GM12878 (cell line): ENCODE data around the gene KRTAP10-3. TPM values are rescaled to one million over a fixed set of nuclear protein-coding genes. Genes with fewer than 3 reads are reported as not detected.

ENCODE experiments used
- ATAC-seq: fragments of 200-7000 bp; cut with Tn5 transposase; 3 replicates; pipeline ENCODE4 v1.9.1; 2020; ENCODE audit warnings: mild to moderate bottlenecking, moderate library complexity
- BruUV-seq: library from RNA; stranded (reverse); fragments of 400-500 nt; replicated peaks from 2 replicates; lab custom pipeline; 2021; lab: Mats Ljungman, UMichigan
- CTCF ChIA-PET: fragments of 300-600 bp; sonication (Branson Sonifier 250); formaldehyde crosslinking; extraction: SDS; loops from one replicate; lab custom pipeline; 2021; ENCODE audit warnings: inconsistent platforms; lab: Yijun Ruan, JAX
- POLR2A ChIA-PET: fragments of 350-600 bp; formaldehyde crosslinking; extraction: SDS; loops from one replicate; lab custom pipeline; 2021; ENCODE audit warnings: inconsistent platforms; lab: Charles Lee
- RAD21 ChIA-PET: fragments of 300-600 bp; sonication (Branson Sonifier 250); formaldehyde crosslinking; loops from one replicate; lab custom pipeline; 2023; ENCODE audit warnings: antibody characterized with exemption; ENCODE audit not compliant: unreplicated experiment; lab: Charles Lee
- SMC1A ChIA-PET: fragments of 300-600 bp; sonication (Branson Sonifier 250); formaldehyde crosslinking; loops from one replicate; lab custom pipeline; 2023; ENCODE audit not compliant: unreplicated experiment, uncharacterized antibody; lab: Charles Lee
- DNase-seq: peaks from one replicate; pipeline ENCODE4 v3.0.0-alpha.2; 2011; ENCODE audit warnings: low read depth, low spot score
- FAIRE-seq: peaks from 3 replicates; lab custom pipeline; 2011; peaks lifted over from hg19 to GRCh38; lab: Jason Lieb, UNC
- H2AFZ ChIP-seq: 2 replicates; pipeline ENCODE4 v1.6.0; 2011; ENCODE audit warnings: low read depth, low read length, control low read depth; ENCODE audit not compliant: control insufficient read depth
- H3K27ac ChIP-seq: 2 replicates; pipeline ENCODE4 v1.5.1; 2011; ENCODE audit warnings: control low read depth; ENCODE audit not compliant: control insufficient read depth, insufficient read depth
- H3K27me3 ChIP-seq, 2 experiments: replicated peaks in 1 of 2; 2 replicates each; pipeline versions ENCODE4 v1.6.0 to v1.6.1; 2011; ENCODE audit warnings: low read length in 1 of 2; ENCODE audit not compliant: control insufficient read depth in 2 of 2, insufficient read depth in 2 of 2
- H3K36me3 ChIP-seq, 2 experiments: 2 replicates each; pipeline ENCODE4 v1.5.1; 2011; ENCODE audit warnings: low read length in 1 of 2; ENCODE audit not compliant: control insufficient read depth in 2 of 2, insufficient read depth in 2 of 2
- H3K4me1 ChIP-seq: 2 replicates; pipeline ENCODE4 v1.6.1; 2011; ENCODE audit warnings: mild to moderate bottlenecking, low read length, moderate library complexity, mixed read lengths; ENCODE audit not compliant: control insufficient read depth, insufficient read depth
- H3K4me2 ChIP-seq: 2 replicates; pipeline ENCODE4 v1.6.0; 2011; ENCODE audit warnings: control low read depth; ENCODE audit not compliant: control insufficient read depth, insufficient read depth
- H3K4me3 ChIP-seq: fragments of 200-600 bp; sonication (generic); 2 replicates; pipeline ENCODE4 v1.5.1; 2016
- H3K79me2 ChIP-seq: 2 replicates; pipeline ENCODE4 v1.6.0; 2011; ENCODE audit warnings: low read length; ENCODE audit not compliant: control insufficient read depth, insufficient read depth
- H3K9ac ChIP-seq: 2 replicates; pipeline ENCODE4 v1.8.0; 2011; ENCODE audit warnings: low read length, control low read depth, mixed read lengths; ENCODE audit not compliant: control insufficient read depth, insufficient read depth
- H3K9me3 ChIP-seq: replicated peaks from 3 replicates; pipeline ENCODE4 v1.5.1; 2011; ENCODE audit warnings: mild to moderate bottlenecking, low read length; ENCODE audit not compliant: control insufficient read depth, insufficient read depth
- H4K20me1 ChIP-seq: 2 replicates; pipeline ENCODE4 v1.6.0; 2011; ENCODE audit not compliant: control insufficient read depth, insufficient read depth
- REST ChIP-seq: IDR thresholded peaks from 2 replicates; pipeline ENCODE4 v1.6.1; 2012; ENCODE audit warnings: mild to moderate bottlenecking, low read depth, low read length
- STAT3 ChIP-seq: IDR thresholded peaks from 2 replicates; pipeline ENCODE4 v1.6.1; 2011; ENCODE audit warnings: low read depth, low read length, improper control_type of control experiment
- WGBS: methylation state at CpG from one replicate; pipeline ENCODE4 v1.1.6; 2016; ENCODE audit warnings: low lambda C conversion rate; ENCODE audit not compliant: insufficient replicate concordance, insufficient coverage; ENCODE audit errors: missing lambda C conversion rate; 5-methylcytosine and 5-hydroxymethylcytosine counted together
- in situ Hi-C: fragments of 300-500 bp; cut with MboI; formaldehyde crosslinking; loops from 9 replicates; pipeline ENCODE4 v1.14.3; 2018; ENCODE audit warnings: mixed read lengths
- intact Hi-C: fragments of 100-400 bp; cut with micrococcal nuclease; formaldehyde crosslinking; loops from one replicate; pipeline ENCODE4 v1.14.2; 2022; ENCODE audit not compliant: unreplicated experiment
- polyA plus RNA-seq, 11 experiments: library from polyadenylated mRNA; depleted of rRNA in 4 of 11; unstranded in 6 of 11; stranded (reverse) in 5 of 11; fragments of >200 nt; fragmentation: Nextera tagmentation in 4 of 11; fragmentation: Illumina TruSeq in 1 of 11; extraction: Ambion mirVana in 4 of 11; extraction: Trizol in 1 of 11; gene quantifications; 1 replicate in 1 of 11; 2 replicates in 10 of 11; pipeline versions ENCODE4 v1.2.1 to v1.2.3, GENCODE V29; 2011 to 2016; ENCODE audit warnings: inconsistent platforms in 2 of 11, missing spikeins in 2 of 11, low read depth in 1 of 11
- total RNA-seq, 4 experiments: library from RNA; depleted of rRNA in 3 of 4; stranded (reverse); fragments of >200 nt in 3 of 4; fragmentation: Illumina TruSeq in 1 of 4; extraction: Trizol in 1 of 4; gene quantifications; 2 replicates each; pipeline versions ENCODE4 v1.2.1 to v1.2.3, GENCODE V29; 2013 to 2021

Gene KRTAP10-3
- total and polyA plus RNA-seq, 10 of the 15 experiments (the other 5 are each of a cell fraction or from before 2014, with no cell fraction given) = not detected

GRCh38 chr21:44537930-44538911 lies 20.4 kb downstream of the KRTAP10-3 start (continued):
- TF ChIP-seq REST = no peak

- ATAC-seq (no peak), FAIRE-seq (no peak), DNase-seq (no peak)
- ChIA-PET POLR2A (no interaction called here), CTCF (no interaction called here), RAD21 (no interaction called here), SMC1A (no interaction called here)
- no peak overlapping the region for H2AFZ ChIP-seq
- no peak overlapping the region for H3K4me2 ChIP-seq
- intact Hi-C loops = no loop called here
- H4K20me1 ChIP-seq = no peaks in the 10 kb centered on the region
- no peaks in the 10 kb centered on the region for H3K79me2 ChIP-seq
- no peaks in the 10 kb centered on the region for H3K36me3 ChIP-seq
- H3K4me3 ChIP-seq = no peak overlapping the region
- no peak overlapping the region for H3K27ac ChIP-seq
- no peaks in the 10 kb centered on the region; the same call in 2 of the 3 replicates for H3K9me3 ChIP-seq
- no TSS peak for BruUV-seq
- H3K9ac ChIP-seq = no peak overlapping the region
- WGBS = 55% methylated on average over 7 of the region's 7 CpGs
- no peaks in the 10 kb centered on the region for H3K4me1 ChIP-seq
- in situ Hi-C loops = no loop called here
- TF ChIP-seq STAT3 = no peak
- no peaks in the 10 kb centered on the region for H3K27me3 ChIP-seq
These were observed 22.6 kb downstream of the KRTAP10-3 start for GRCh38 chr21:44535963-44536362.
